Small intestine (tissue), 7 donors: ENCODE results near the gene SYCP3. TPM values are rescaled to one million over a fixed set of nuclear protein-coding genes. Genes with fewer than 3 reads are reported as not detected.
A peak's percentile ranks its signal among the peaks of the same experiment; 100 is the strongest.

Source experiments
- DNase-seq, 2 donors: peaks; one replicate each; pipeline versions ENCODE4 v3.0.0 to v3.0.0-alpha.2; 2013
- FAIRE-seq: peaks from 2 replicates; lab custom pipeline; 2012; peaks lifted over from hg19 to GRCh38; lab: Jason Lieb, UNC
- H3K27ac ChIP-seq, 3 donors: one replicate each; pipeline ENCODE4 v1.5.1; 2013; ENCODE audit warnings: low read length in 2 of 3, mild to moderate bottlenecking in 2 of 3, control low read depth in 1 of 3, inconsistent platforms in 1 of 3, low read depth in 1 of 3, moderate library complexity in 1 of 3
- H3K27me3 ChIP-seq, 3 donors: one replicate each; pipeline ENCODE4 v1.6.1; 2013; ENCODE audit warnings: low read length in 3 of 3, inconsistent platforms in 1 of 3; ENCODE audit not compliant: control insufficient read depth in 3 of 3, insufficient read depth in 3 of 3
- H3K36me3 ChIP-seq, 3 donors: one replicate each; pipeline ENCODE4 v1.6.1; 2013; ENCODE audit warnings: low read length in 3 of 3, inconsistent platforms in 1 of 3, low read depth in 1 of 3, mild to moderate bottlenecking in 1 of 3, moderate library complexity in 1 of 3; ENCODE audit not compliant: control insufficient read depth in 3 of 3, insufficient read depth in 2 of 3
- H3K4me1 ChIP-seq, 3 donors: one replicate each; pipeline ENCODE4 v1.6.1; 2013; ENCODE audit warnings: low read length in 2 of 3, inconsistent platforms in 1 of 3, low read depth in 1 of 3, mild to moderate bottlenecking in 1 of 3, moderate library complexity in 1 of 3; ENCODE audit not compliant: control insufficient read depth in 3 of 3, insufficient read depth in 2 of 3
- H3K4me3 ChIP-seq, 3 donors: one replicate each; pipeline ENCODE4 v1.5.1; 2013; ENCODE audit warnings: low read length in 3 of 3, control low read depth in 1 of 3, inconsistent platforms in 1 of 3, low read depth in 1 of 3, mild to moderate bottlenecking in 1 of 3, moderate library complexity in 1 of 3
- H3K9me3 ChIP-seq, 2 donors: one replicate each; pipeline ENCODE4 v1.6.1; 2013; ENCODE audit warnings: low read depth in 1 of 2, low read length in 1 of 2; ENCODE audit not compliant: control insufficient read depth in 2 of 2, insufficient read depth in 1 of 2
- WGBS, 3 donors: extraction: QIAGEN DNeasy Blood & Tissue Kit; methylation state at CpG; one replicate each; pipeline ENCODE4 v1.1.7; 2013; 5-methylcytosine and 5-hydroxymethylcytosine counted together
- polyA plus RNA-seq, 4 donors: library from polyadenylated mRNA; stranded (reverse) in 3 of 4; unstranded in 1 of 4; fragments of 200-250 nt in 3 of 4; fragments of 120-200 nt in 1 of 4; gene quantifications; one replicate each; pipeline versions ENCODE4 v1.2.1 to v1.2.3, GENCODE V29; 2013
- donor health status: healthy with polysubstance abuse.
- donor health status: control.
- donor health status: control.
- donor health status: Bipolar disorder and iron deficiency.
- donor health status: healthy.

Gene SYCP3
- polyA plus RNA-seq, 4 donors = 0.13 to 1.5 TPM; not detected in 2

DNA sequence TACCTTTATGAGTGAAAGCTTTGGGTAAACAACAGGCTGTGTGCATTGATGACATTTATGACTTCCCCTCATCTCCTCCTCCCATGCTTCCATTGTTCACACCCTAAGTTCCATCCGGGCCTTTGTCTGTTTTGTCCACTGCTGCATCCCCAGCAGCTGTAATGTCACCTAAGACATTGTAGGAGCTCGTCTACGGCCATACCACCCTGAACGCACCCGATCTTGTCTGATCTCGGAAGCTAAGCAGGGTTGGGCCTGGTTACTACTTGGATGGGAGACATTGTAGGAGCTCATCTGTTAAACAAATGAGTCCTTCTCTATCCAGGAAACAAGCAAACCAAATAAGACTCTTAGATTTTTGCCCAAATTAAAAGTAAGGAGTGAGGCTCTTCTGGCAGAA lies 40.4 kb upstream of the SYCP3 start:
- FAIRE-seq (no peak), DNase-seq (no peak)
- Histone ChIP-seq H3K9me3 (no peaks in the 10 kb centered on the region), H3K4me1 (peaks cover 0 to 2% (median 0%) of the 10 kb centered on the region in 3 donors), H3K27me3 (no peaks in the 10 kb centered on the region), H3K27ac (no peak overlapping the region), H3K4me3 (no peak overlapping the region), H3K36me3 (peaks cover 0 to 9% (median 8%) of the 10 kb centered on the region in 3 donors)
- 89 to 96% (median 91%) methylated on average over 6 of the region's 6 CpGs for WGBS, 3 donors

DNA sequence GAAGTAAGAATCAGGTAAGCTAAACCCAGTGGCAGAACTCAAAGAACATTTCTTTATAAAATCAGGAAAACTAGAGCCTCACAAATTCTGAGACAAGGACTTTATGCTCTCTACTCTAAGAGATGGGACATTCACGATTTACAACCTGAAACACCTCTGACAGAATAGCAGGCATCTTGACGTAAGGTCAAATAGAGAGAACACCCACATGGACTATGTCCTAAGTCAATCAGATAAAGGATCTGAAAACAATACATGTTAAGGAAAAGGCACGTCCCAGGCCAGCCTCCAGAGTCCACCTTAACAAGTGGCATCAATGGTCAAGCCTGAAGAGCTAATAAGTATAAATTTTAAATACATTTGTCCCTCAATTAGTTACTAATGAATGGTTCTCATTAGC lies 39.9 kb upstream of the SYCP3 start:
- no peak overlapping the region for H3K27ac ChIP-seq
- no peak overlapping the region for H3K4me3 ChIP-seq
- peak; percentile 29 to 59 for DNase-seq
- 21 to 70% (median 50%) methylated on average over 3 of the region's 3 CpGs for WGBS, 3 donors
- H3K27me3 ChIP-seq = no peaks in the 10 kb centered on the region
- no peaks in the 10 kb centered on the region for H3K9me3 ChIP-seq
- peaks cover 0 to 2% (median 0%) of the 10 kb centered on the region in 3 donors for H3K4me1 ChIP-seq
- FAIRE-seq = no peak
- peaks cover 0 to 9% (median 8%) of the 10 kb centered on the region in 3 donors for H3K36me3 ChIP-seq

GRCh38 chr12:101777978-101778377 lies 38.7 kb upstream of the SYCP3 start:
- WGBS, 3 donors = 79 to 87% (median 87%) methylated on average over 4 of the region's 4 CpGs
- no peaks in the 10 kb centered on the region for H3K27me3 ChIP-seq
- peaks cover 0 to 11% (median 6%) of the 10 kb centered on the region in 3 donors for H3K36me3 ChIP-seq
- no peak overlapping the region for H3K4me3 ChIP-seq
- H3K4me1 ChIP-seq = peaks cover 0 to 2% (median 0%) of the 10 kb centered on the region in 3 donors
- no peaks in the 10 kb centered on the region for H3K9me3 ChIP-seq
- DNase-seq (no peak), FAIRE-seq (no peak)
- no peak overlapping the region for H3K27ac ChIP-seq

GRCh38 chr12:101777485-101777884 lies 38.2 kb upstream of the SYCP3 start:
- H3K27me3 ChIP-seq = no peaks in the 10 kb centered on the region
- peaks cover 0 to 16% (median 6%) of the 10 kb centered on the region in 3 donors for H3K36me3 ChIP-seq
- H3K27ac ChIP-seq = no peak overlapping the region
- WGBS, 3 donors = 49 to 63% (median 62%) methylated on average over 3 of the region's 3 CpGs
- no peak for FAIRE-seq
- no peak for DNase-seq
- no peaks in the 10 kb centered on the region for H3K9me3 ChIP-seq
- H3K4me1 ChIP-seq = peaks cover 0 to 2% (median 0%) of the 10 kb centered on the region in 3 donors
- no peak overlapping the region for H3K4me3 ChIP-seq

- Histone ChIP-seq H3K9me3 (no peaks in the 10 kb centered on the region), H3K36me3 (peaks cover 0 to 20% (median 6%) of the 10 kb centered on the region in 3 donors), H3K27ac (no peak overlapping the region), H3K4me3 (no peak overlapping the region), H3K27me3 (no peaks in the 10 kb centered on the region), H3K4me1 (peaks cover 0 to 2% (median 0%) of the 10 kb centered on the region in 3 donors)
- DNase-seq = no peak
- no peak for FAIRE-seq
- 46 to 58% (median 51%) methylated on average over 2 of the region's 2 CpGs for WGBS, 3 donors
Observed at GRCh38 chr12:101775816-101776215, 36.6 kb upstream of the SYCP3 start.

DNA sequence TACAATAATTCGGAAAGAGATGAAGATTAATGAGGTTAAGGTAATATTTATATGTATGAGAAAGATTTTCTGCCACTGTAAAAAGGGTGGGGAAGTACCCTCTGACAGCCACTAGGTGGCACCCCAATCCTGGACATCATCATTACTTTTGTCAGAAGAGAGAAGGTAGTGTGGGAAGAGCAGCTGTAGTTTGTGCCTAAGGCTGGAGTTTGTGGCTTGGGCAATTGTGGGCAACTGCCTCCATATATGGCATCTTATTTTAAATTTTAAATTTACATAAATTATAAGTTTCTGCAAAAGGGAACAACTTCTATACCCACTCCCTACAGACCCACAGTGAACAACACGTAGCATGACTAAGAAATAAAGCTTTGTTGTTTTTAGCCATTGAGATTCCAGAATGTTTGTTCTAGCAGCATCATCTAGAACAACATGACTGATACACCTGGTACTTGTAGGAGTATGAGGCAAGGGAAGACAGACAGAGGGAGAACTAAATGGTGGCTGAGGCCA lies 34.4 kb upstream of the SYCP3 start:
- FAIRE-seq (no peak), DNase-seq (peak; percentile 68 to 69)
- H3K4me1 ChIP-seq = no peaks in the 10 kb centered on the region
- peaks cover 6 to 24% (median 6%) of the 10 kb centered on the region in 3 donors for H3K36me3 ChIP-seq
- WGBS, 3 donors = 47 to 54% (median 49%) methylated on average over 2 of the region's 2 CpGs
- H3K9me3 ChIP-seq = no peaks in the 10 kb centered on the region
- H3K27ac ChIP-seq = no peak overlapping the region
- no peaks in the 10 kb centered on the region for H3K27me3 ChIP-seq
- H3K4me3 ChIP-seq = no peak overlapping the region

GRCh38 chr12:101772012-101772775 lies 32.9 kb upstream of the SYCP3 start:
- 78 to 85% (median 79%) methylated on average over 5 of the region's 5 CpGs for WGBS, 3 donors
- H3K36me3 ChIP-seq = peaks cover 2 to 23% (median 8%) of the 10 kb centered on the region in 3 donors

DNA sequence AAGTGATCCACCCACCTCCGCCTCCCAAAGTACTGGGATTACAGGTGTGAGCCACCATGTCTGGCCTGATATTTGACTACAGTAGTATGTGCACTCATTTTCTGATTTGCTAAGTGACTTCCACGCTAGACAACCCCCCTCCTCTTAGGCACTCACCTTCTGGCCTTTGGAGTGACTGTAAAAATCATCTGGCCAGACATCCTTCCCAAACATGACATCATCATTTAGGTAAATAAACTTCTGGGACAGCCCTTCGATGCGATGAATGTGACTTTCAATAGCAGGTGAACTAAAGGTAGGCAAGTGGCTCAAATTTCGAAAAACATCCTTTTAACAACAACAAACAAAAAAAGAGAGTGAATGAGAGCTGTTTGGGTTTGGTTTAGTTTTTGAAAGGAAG lies 30.6 kb upstream of the SYCP3 start:
- no peak for FAIRE-seq

More at GRCh38 chr12:101772012-101772775, 32.9 kb upstream of the SYCP3 start:
- Histone ChIP-seq H3K4me1 (no peaks in the 10 kb centered on the region), H3K9me3 (no peaks in the 10 kb centered on the region), H3K4me3 (no peak overlapping the region), H3K27me3 (no peaks in the 10 kb centered on the region), H3K27ac (no peak overlapping the region)
- no peak for FAIRE-seq
- no peak for DNase-seq

More for the DNA sequence above, 30.6 kb upstream of the SYCP3 start:
- Histone ChIP-seq H3K4me3 (no peak overlapping the region), H3K36me3 (peaks cover 2 to 25% (median 8%) of the 10 kb centered on the region in 3 donors), H3K4me1 (no peaks in the 10 kb centered on the region), H3K9me3 (no peaks in the 10 kb centered on the region), H3K27ac (no peak overlapping the region), H3K27me3 (no peaks in the 10 kb centered on the region)
- WGBS, 3 donors = 69 to 81% (median 76%) methylated on average over 5 of the region's 5 CpGs
- no peak for DNase-seq
